OCI-LY3 (cell line): ENCODE data around the gene SEC14L6.

Experiments used
- H2AFZ ChIP-seq: fragments of 200-600, 300-600 bp; shearing (Covaris generic); 2 replicates; pipeline ENCODE4 v1.6.0; 2014; ENCODE audit warnings: antibody characterized with exemption, low read depth, low read length
- H3K27ac ChIP-seq: fragments of 200-600, 300-600 bp; sonication (generic); 2 replicates; pipeline ENCODE4 v1.5.1; 2014; ENCODE audit warnings: mild to moderate bottlenecking, low read length, moderate library complexity, mixed read lengths
- H3K27me3 ChIP-seq: fragments of 200-600, 300-600 bp; sonication (generic); 2 replicates; pipeline ENCODE4 v1.6.1; 2014; ENCODE audit warnings: low read depth, low read length, mixed read lengths
- H3K36me3 ChIP-seq: fragments of 200-600, 300-600 bp; sonication (generic); replicated peaks from 2 replicates; pipeline ENCODE3; 2014; ENCODE audit warnings: low read depth, low read length, mixed read lengths
- H3K4me1 ChIP-seq: fragments of 300-600, 200-600 bp; sonication (generic); 2 replicates; pipeline ENCODE4 v1.6.1; 2014; ENCODE audit warnings: low read length, mixed read lengths
- H3K4me2 ChIP-seq: fragments of 200-600, 300-600 bp; sonication (generic); 2 replicates; pipeline ENCODE4 v1.6.1; 2014; ENCODE audit warnings: low read length, mixed read lengths
- H3K4me3 ChIP-seq: fragments of 300-600, 200-600 bp; sonication (generic); 2 replicates; pipeline ENCODE4 v1.5.1; 2014; ENCODE audit warnings: antibody characterized with exemption, mild to moderate bottlenecking, low read length, moderate library complexity
- H3K79me2 ChIP-seq: fragments of 300-600, 200-600 bp; shearing (Covaris generic); 2 replicates; pipeline ENCODE4 v1.6.1; 2014; ENCODE audit warnings: mild to moderate bottlenecking, low read length, mixed read lengths
- H3K9ac ChIP-seq: fragments of 300-600, 200-600 bp; shearing (Covaris generic); 2 replicates; pipeline ENCODE4 v1.6.0; 2014; ENCODE audit warnings: mild to moderate bottlenecking, low read length, moderate library complexity
- H3K9me3 ChIP-seq: fragments of 200-600, 300-600 bp; shearing (Covaris generic); 2 replicates; pipeline ENCODE4 v1.6.1; 2014; ENCODE audit warnings: low read length, mixed read lengths; ENCODE audit not compliant: insufficient read depth
- H4K20me1 ChIP-seq: fragments of 200-600, 300-600 bp; sonication (generic); 2 replicates; pipeline ENCODE4 v1.6.1; 2016; ENCODE audit warnings: low read length, mixed read lengths; ENCODE audit not compliant: insufficient read depth
- EZH2phosphoT487 ChIP-seq: fragments of 200-600 bp; shearing (Covaris generic); IDR thresholded peaks from 2 replicates; pipeline ENCODE4 v1.6.1; 2018; ENCODE audit warnings: antibody characterized with exemption, mixed run types, low read depth
- TF ChIP-seq, protein P1 (sequence below): fragments of 200-600, 300-600 bp; sonication (generic); IDR thresholded peaks from 2 replicates; pipeline ENCODE4 v1.5.1; 2014; ENCODE audit warnings: antibody characterized with exemption, low read length, low read depth

Gene SEC14L6

GRCh38 chr22:30521368-30522156, 25.0 kb downstream of the SEC14L6 start:
- H4K20me1 ChIP-seq, result no peaks in the 10 kb centered on the region
- H3K4me2 ChIP-seq, result no peak overlapping the region
- H3K4me3 ChIP-seq, result no peak overlapping the region
- H3K27ac ChIP-seq, result no peak overlapping the region
- no peak overlapping the region for H3K9ac ChIP-seq
- no peaks in the 10 kb centered on the region for H3K4me1 ChIP-seq
- no peak overlapping the region for H2AFZ ChIP-seq
- H3K36me3 ChIP-seq, result no peaks in the 10 kb centered on the region
- H3K9me3 ChIP-seq, result no peaks in the 10 kb centered on the region
- H3K79me2 ChIP-seq, result no peaks in the 10 kb centered on the region
- TF ChIP-seq EZH2phosphoT487, result no peak
- TF ChIP-seq, protein P1, sequence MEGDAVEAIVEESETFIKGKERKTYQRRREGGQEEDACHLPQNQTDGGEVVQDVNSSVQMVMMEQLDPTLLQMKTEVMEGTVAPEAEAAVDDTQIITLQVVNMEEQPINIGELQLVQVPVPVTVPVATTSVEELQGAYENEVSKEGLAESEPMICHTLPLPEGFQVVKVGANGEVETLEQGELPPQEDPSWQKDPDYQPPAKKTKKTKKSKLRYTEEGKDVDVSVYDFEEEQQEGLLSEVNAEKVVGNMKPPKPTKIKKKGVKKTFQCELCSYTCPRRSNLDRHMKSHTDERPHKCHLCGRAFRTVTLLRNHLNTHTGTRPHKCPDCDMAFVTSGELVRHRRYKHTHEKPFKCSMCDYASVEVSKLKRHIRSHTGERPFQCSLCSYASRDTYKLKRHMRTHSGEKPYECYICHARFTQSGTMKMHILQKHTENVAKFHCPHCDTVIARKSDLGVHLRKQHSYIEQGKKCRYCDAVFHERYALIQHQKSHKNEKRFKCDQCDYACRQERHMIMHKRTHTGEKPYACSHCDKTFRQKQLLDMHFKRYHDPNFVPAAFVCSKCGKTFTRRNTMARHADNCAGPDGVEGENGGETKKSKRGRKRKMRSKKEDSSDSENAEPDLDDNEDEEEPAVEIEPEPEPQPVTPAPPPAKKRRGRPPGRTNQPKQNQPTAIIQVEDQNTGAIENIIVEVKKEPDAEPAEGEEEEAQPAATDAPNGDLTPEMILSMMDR, result no peak
- H3K27me3 ChIP-seq, result peaks cover 19% of the 10 kb centered on the region; the same call in 1 of the 2 replicates

DNA sequence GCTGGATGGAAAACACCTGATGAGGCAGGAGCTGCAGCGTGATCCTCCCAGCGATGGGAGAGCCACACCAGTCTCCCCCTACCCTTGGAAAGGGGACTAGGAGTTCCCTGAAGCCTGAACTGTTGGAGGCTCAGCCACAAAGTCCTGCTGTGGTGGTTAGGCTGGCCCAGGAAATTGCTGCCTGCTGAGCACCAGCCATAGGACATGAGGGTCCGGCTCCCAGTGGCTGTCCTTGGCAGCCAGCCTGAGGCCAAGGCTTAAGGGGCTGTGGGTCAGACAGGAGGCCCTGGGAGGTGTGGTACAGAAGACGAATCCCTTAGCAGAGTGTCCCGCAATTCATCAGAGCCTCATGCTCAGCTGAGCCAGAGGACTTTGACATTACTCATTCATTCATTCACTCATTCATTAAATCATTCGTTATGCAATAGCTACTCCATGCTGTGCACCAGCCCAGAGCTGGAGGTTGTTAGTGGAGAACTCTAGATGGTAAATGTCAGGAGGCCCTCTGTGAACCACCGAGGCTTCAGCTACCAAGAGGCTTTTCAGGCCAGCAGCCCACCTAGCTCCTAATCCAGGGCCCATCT, 26.6 kb downstream of the SEC14L6 start:
- no peak overlapping the region for H3K4me2 ChIP-seq
- H3K27me3 ChIP-seq, result peaks cover 19% of the 10 kb centered on the region; the same call in 1 of the 2 replicates
- TF ChIP-seq, protein P1, result no peak
- no peak for TF ChIP-seq EZH2phosphoT487
- no peaks in the 10 kb centered on the region for H3K9me3 ChIP-seq
- H3K4me1 ChIP-seq, result no peaks in the 10 kb centered on the region
- no peak overlapping the region for H2AFZ ChIP-seq
- no peaks in the 10 kb centered on the region for H3K79me2 ChIP-seq
- no peaks in the 10 kb centered on the region for H3K36me3 ChIP-seq
- no peak overlapping the region for H3K27ac ChIP-seq
- no peak overlapping the region for H3K9ac ChIP-seq
- H4K20me1 ChIP-seq, result no peaks in the 10 kb centered on the region
- H3K4me3 ChIP-seq, result no peak overlapping the region

DNA sequence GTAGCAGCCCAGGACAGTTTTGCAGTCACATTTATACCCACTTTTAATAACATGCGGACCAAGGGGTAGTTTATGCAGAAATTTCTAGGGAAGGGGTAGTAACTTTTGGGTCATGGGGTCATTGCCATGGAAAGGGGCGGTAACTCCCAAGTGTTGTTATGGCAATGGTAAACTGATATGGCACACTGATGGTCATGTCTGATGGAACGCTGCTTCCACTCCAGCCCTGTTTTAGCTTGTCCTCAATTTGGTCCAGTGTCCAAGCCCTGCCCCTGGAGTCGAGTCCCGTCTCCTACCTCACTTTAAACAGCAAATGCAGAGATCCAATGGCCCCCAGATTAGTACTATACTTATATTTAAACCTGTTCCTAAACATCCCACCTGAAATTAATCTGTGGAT, 29.8 kb downstream of the SEC14L6 start:
- Histone ChIP-seq H3K4me2 (no peak overlapping the region), H3K79me2 (no peaks in the 10 kb centered on the region), H3K9ac (no peak overlapping the region), H3K27ac (no peak overlapping the region), H2AFZ (no peak overlapping the region), H3K27me3 (peaks cover 3% of the 10 kb centered on the region; the same call in 1 of the 2 replicates), H3K4me1 (no peaks in the 10 kb centered on the region), H4K20me1 (no peaks in the 10 kb centered on the region), H3K4me3 (no peak overlapping the region), H3K36me3 (no peaks in the 10 kb centered on the region), H3K9me3 (no peaks in the 10 kb centered on the region)
- TF ChIP-seq, protein P1, result no peak
- TF ChIP-seq EZH2phosphoT487, result no peak

- no peak overlapping the region for H3K9ac ChIP-seq
- H3K4me3 ChIP-seq, result no peak overlapping the region
- no peaks in the 10 kb centered on the region for H3K9me3 ChIP-seq
- H4K20me1 ChIP-seq, result no peaks in the 10 kb centered on the region
- H3K4me2 ChIP-seq, result no peak overlapping the region
- no peak overlapping the region for H3K27ac ChIP-seq
- H2AFZ ChIP-seq, result no peak overlapping the region
- TF ChIP-seq, protein P1, result no peak
- TF ChIP-seq EZH2phosphoT487, result no peak
- H3K4me1 ChIP-seq, result no peaks in the 10 kb centered on the region
- H3K36me3 ChIP-seq, result no peaks in the 10 kb centered on the region
- peaks cover 3% of the 10 kb centered on the region; the same call in 1 of the 2 replicates for H3K27me3 ChIP-seq
- H3K79me2 ChIP-seq, result no peaks in the 10 kb centered on the region
These were observed 30.3 kb downstream of the SEC14L6 start for GRCh38 chr22:30516273-30516672.
